ENCODE measurements around the gene GRM3. TPM values are rescaled to one million over a fixed set of nuclear protein-coding genes. Genes with fewer than 3 reads are reported as not detected.

GRM3 gene
- total and polyA plus RNA-seq, 4 donors = 0.17 TPM; not detected in 3

DNA sequence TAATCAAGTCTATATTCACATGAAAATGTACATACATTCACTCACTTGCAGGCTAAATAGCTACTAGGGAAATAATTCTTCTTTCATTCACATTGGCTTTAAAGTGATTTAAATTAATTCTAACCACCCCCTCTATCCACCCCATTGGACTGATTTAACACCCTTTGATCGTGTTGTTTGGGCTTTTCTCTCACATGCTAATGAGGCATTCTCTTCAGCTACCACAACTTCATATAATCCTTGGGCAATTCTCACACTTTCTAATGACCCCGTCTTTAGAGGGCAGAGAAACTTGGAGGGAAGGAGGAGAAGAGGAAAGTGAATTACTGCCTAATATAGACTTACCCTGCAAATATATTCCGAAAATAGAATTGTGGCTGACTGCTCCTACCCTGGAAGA is 24.6 kb downstream of the GRM3 start:
- ATAC-seq (ENCODE audit: insufficient read depth, low FRiP score) = no peak
- no peaks in the 10 kb centered on the region for H3K4me1 ChIP-seq (ENCODE audit: control insufficient read depth in 5 of 5, insufficient read depth in 5 of 5, low read length in 5 of 5)
- H3K9ac ChIP-seq (ENCODE audit: insufficient read depth in 1 of 2, low read length in 2 of 2) = no peak overlapping the region
- no peaks in the 10 kb centered on the region for H3K27me3 ChIP-seq (ENCODE audit: control insufficient read depth in 3 of 3, insufficient read depth in 3 of 3, low read length in 2 of 3)
- H3K4me3 ChIP-seq = no peak overlapping the region
- no peak overlapping the region for H3K27ac ChIP-seq (ENCODE audit: low read depth in 1 of 2, low read length in 1 of 2)
- no peaks in the 10 kb centered on the region for H3K9me3 ChIP-seq (ENCODE audit: control insufficient read depth in 4 of 4, insufficient read depth in 3 of 4, low read length in 3 of 4)
- no peaks in the 10 kb centered on the region for H3K36me3 ChIP-seq (ENCODE audit: control insufficient read depth in 4 of 4, insufficient read depth in 4 of 4, low read length in 4 of 4)
- TF ChIP-seq, protein P1, sequence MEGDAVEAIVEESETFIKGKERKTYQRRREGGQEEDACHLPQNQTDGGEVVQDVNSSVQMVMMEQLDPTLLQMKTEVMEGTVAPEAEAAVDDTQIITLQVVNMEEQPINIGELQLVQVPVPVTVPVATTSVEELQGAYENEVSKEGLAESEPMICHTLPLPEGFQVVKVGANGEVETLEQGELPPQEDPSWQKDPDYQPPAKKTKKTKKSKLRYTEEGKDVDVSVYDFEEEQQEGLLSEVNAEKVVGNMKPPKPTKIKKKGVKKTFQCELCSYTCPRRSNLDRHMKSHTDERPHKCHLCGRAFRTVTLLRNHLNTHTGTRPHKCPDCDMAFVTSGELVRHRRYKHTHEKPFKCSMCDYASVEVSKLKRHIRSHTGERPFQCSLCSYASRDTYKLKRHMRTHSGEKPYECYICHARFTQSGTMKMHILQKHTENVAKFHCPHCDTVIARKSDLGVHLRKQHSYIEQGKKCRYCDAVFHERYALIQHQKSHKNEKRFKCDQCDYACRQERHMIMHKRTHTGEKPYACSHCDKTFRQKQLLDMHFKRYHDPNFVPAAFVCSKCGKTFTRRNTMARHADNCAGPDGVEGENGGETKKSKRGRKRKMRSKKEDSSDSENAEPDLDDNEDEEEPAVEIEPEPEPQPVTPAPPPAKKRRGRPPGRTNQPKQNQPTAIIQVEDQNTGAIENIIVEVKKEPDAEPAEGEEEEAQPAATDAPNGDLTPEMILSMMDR (IDR thresholded peaks at IDR 0.05; ENCODE audit: control extremely low read depth, extremely low read depth) = no peak
- WGBS, 2 donors = 67 to 69% methylated on average over 3 of the region's 3 CpGs
- no peak for DNase-seq

DNA sequence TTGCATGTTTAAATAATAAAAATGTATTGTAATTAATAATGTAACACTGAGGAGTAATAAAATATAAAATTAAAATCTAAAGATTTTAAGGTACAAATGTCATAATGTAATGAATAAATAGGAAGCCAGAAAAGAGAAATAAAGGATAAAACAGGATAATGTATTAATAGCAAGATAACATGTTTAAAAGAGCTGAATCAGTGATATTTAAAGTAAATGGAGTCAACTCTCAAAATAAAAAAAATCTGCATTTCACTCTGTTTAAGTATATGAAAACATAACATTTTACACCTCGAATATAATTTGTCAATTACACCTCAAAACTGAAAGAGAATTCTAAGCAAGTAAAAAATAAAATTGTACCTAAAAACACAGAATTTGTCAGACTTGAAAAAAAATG is 44.1 kb downstream of the GRM3 start:
- TF ChIP-seq, protein P1 (IDR thresholded peaks at IDR 0.05; ENCODE audit: control extremely low read depth, extremely low read depth) = no peak
- H3K4me1 ChIP-seq (ENCODE audit: control insufficient read depth in 5 of 5, insufficient read depth in 5 of 5, low read length in 5 of 5) = no peaks in the 10 kb centered on the region
- 76 to 87% methylated on average over 1 of the region's 1 CpG for WGBS, 2 donors
- H3K27me3 ChIP-seq (ENCODE audit: control insufficient read depth in 3 of 3, insufficient read depth in 3 of 3, low read length in 2 of 3) = no peaks in the 10 kb centered on the region
- no peak for DNase-seq
- no peak overlapping the region for H3K9ac ChIP-seq (ENCODE audit: insufficient read depth in 1 of 2, low read length in 2 of 2)
- H3K36me3 ChIP-seq (ENCODE audit: control insufficient read depth in 4 of 4, insufficient read depth in 4 of 4, low read length in 4 of 4) = no peaks in the 10 kb centered on the region
- no peak for ATAC-seq (ENCODE audit: insufficient read depth, low FRiP score)
- no peak overlapping the region for H3K4me3 ChIP-seq
- no peaks in the 10 kb centered on the region for H3K9me3 ChIP-seq (ENCODE audit: control insufficient read depth in 4 of 4, insufficient read depth in 3 of 4, low read length in 3 of 4)
- H3K27ac ChIP-seq (ENCODE audit: low read depth in 1 of 2, low read length in 1 of 2) = no peak overlapping the region

DNA sequence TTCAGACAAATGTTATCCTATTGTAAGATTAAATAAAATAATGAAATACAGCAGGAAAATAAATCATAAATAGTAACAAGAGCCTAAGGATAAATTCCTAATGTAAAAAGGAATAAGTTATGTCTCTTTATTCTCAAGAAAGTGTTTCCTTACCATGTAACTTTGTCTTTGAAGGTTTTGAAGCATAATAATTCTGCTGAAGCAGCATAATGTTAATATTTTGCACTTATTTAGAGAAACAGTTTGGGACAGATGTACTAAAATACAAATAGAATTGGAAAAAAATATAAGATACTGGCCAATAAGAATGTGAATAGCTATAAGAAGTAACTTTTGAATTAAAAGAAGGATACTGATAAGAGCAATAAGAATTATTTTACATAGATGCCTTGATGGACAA is 45.7 kb downstream of the GRM3 start:
- H3K9ac ChIP-seq (ENCODE audit: insufficient read depth in 1 of 2, low read length in 2 of 2) = no peak overlapping the region
- no peak overlapping the region for H3K27ac ChIP-seq (ENCODE audit: low read depth in 1 of 2, low read length in 1 of 2)
- DNase-seq (no peak), ATAC-seq (ENCODE audit: insufficient read depth, low FRiP score) (no peak)
- H3K4me3 ChIP-seq = no peak overlapping the region
- no peaks in the 10 kb centered on the region for H3K36me3 ChIP-seq (ENCODE audit: control insufficient read depth in 4 of 4, insufficient read depth in 4 of 4, low read length in 4 of 4)
- TF ChIP-seq, protein P1 (IDR thresholded peaks at IDR 0.05; ENCODE audit: control extremely low read depth, extremely low read depth) = no peak
- H3K27me3 ChIP-seq (ENCODE audit: control insufficient read depth in 3 of 3, insufficient read depth in 3 of 3, low read length in 2 of 3) = no peaks in the 10 kb centered on the region
- no peaks in the 10 kb centered on the region for H3K9me3 ChIP-seq (ENCODE audit: control insufficient read depth in 4 of 4, insufficient read depth in 3 of 4, low read length in 3 of 4)
- H3K4me1 ChIP-seq (ENCODE audit: control insufficient read depth in 5 of 5, insufficient read depth in 5 of 5, low read length in 5 of 5) = no peaks in the 10 kb centered on the region

DNA sequence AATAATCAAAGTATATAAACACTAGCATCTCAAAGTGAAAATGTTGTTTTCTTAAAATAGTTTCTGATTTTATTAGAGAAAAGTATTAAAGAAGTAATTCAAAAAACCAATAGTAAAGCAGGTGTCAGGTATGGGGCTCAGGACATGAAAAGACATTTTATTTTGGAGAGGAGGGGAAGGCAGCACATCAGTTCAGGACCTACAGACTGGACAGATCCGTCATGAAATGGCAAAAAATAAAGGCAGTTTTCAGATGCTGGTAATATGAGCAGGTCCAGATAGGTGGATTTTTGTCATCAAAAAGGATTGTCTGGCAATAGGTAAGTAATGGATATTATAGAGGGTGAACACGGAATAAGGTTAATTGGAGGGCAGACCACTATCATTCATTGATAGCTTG is 49.0 kb downstream of the GRM3 start:
- 84 to 87% methylated on average over 2 of the region's 2 CpGs for WGBS, 2 donors
- Histone ChIP-seq H3K9me3 (ENCODE audit: control insufficient read depth in 4 of 4, insufficient read depth in 3 of 4, low read length in 3 of 4) (no peaks in the 10 kb centered on the region), H3K4me1 (ENCODE audit: control insufficient read depth in 5 of 5, insufficient read depth in 5 of 5, low read length in 5 of 5) (no peaks in the 10 kb centered on the region), H3K36me3 (ENCODE audit: control insufficient read depth in 4 of 4, insufficient read depth in 4 of 4, low read length in 4 of 4) (no peaks in the 10 kb centered on the region), H3K9ac (ENCODE audit: insufficient read depth in 1 of 2, low read length in 2 of 2) (no peak overlapping the region), H3K27ac (ENCODE audit: low read depth in 1 of 2, low read length in 1 of 2) (no peak overlapping the region), H3K27me3 (ENCODE audit: control insufficient read depth in 3 of 3, insufficient read depth in 3 of 3, low read length in 2 of 3) (no peaks in the 10 kb centered on the region), H3K4me3 (no peak overlapping the region)
- TF ChIP-seq, protein P1 (IDR thresholded peaks at IDR 0.05; ENCODE audit: control extremely low read depth, extremely low read depth) = no peak
- ATAC-seq (ENCODE audit: insufficient read depth, low FRiP score) (no peak), DNase-seq (no peak)
